MM.1S (cell line): Measurements from ENCODE around the gene ATG101.
A peak's percentile ranks its signal among the peaks of the same experiment; 100 is the strongest.

Experiments
- DNase-seq: peaks from one replicate; pipeline ENCODE4 v3.0.0-alpha.2; 2015
- H2AFZ ChIP-seq: fragments of 300-600 bp; sonication (generic); 2 replicates; pipeline ENCODE4 v1.6.0; 2016; ENCODE audit warnings: antibody characterized with exemption, low read length
- H3F3A ChIP-seq: fragments of 300-600 bp; sonication (generic); 2 replicates; pipeline ENCODE4 v1.6.1; 2016; ENCODE audit warnings: mild to moderate bottlenecking, antibody characterized with exemption, low read length, moderate library complexity, mixed read lengths; ENCODE audit not compliant: insufficient read depth
- H3K27ac ChIP-seq: fragments of 300-600 bp; sonication (generic); 2 replicates; pipeline ENCODE4 v1.5.1; 2016; ENCODE audit warnings: mild to moderate bottlenecking, low read length
- H3K27me3 ChIP-seq: fragments of 300-600 bp; sonication (generic); replicated peaks from 2 replicates; pipeline ENCODE4 v1.6.0; 2016; ENCODE audit warnings: low read length; ENCODE audit not compliant: insufficient read depth
- H3K36me3 ChIP-seq: fragments of 300-600 bp; sonication (generic); replicated peaks from 2 replicates; pipeline ENCODE4 v1.6.1; 2016; ENCODE audit warnings: mild to moderate bottlenecking, low read length, mixed read lengths; ENCODE audit not compliant: insufficient read depth
- H3K4me1 ChIP-seq: fragments of 300-600 bp; sonication (generic); 2 replicates; pipeline ENCODE4 v1.6.1; 2016; ENCODE audit warnings: low read length, mixed read lengths
- H3K4me2 ChIP-seq: fragments of 300-600 bp; sonication (generic); 2 replicates; pipeline ENCODE4 v1.6.0; 2016; ENCODE audit warnings: low read depth, low read length
- H3K4me3 ChIP-seq: fragments of 300-600 bp; sonication (generic); 2 replicates; pipeline ENCODE4 v1.5.1; 2016; ENCODE audit warnings: low read length, mixed read lengths
- H3K79me2 ChIP-seq: fragments of 300-600 bp; sonication (generic); 2 replicates; pipeline ENCODE4 v1.6.1; 2016; ENCODE audit warnings: mixed run types, low read length, mixed read lengths
- H3K9ac ChIP-seq: fragments of 300-600 bp; sonication (generic); 2 replicates; pipeline ENCODE4 v1.6.1; 2016; ENCODE audit warnings: low read length, mixed read lengths
- H3K9me2 ChIP-seq: fragments of 300-600 bp; sonication (generic); replicated peaks from 2 replicates; pipeline ENCODE4 v1.6.1; 2016; ENCODE audit warnings: mild to moderate bottlenecking, low read length, mixed read lengths; ENCODE audit not compliant: insufficient read depth
- H3K9me3 ChIP-seq: fragments of 300-600 bp; sonication (generic); replicated peaks from 2 replicates; pipeline ENCODE4 v1.6.1; 2016; ENCODE audit warnings: mild to moderate bottlenecking, low read length, mixed read lengths; ENCODE audit not compliant: insufficient read depth
- H4K20me1 ChIP-seq: fragments of 300-600 bp; sonication (generic); 2 replicates; pipeline ENCODE4 v1.6.1; 2016; ENCODE audit warnings: mild to moderate bottlenecking, low read length, moderate library complexity, mixed read lengths; ENCODE audit not compliant: insufficient read depth
- EZH2 ChIP-seq: fragments of 300-600 bp; sonication (generic); optimal IDR thresholded peaks from 2 replicates; pipeline ENCODE3; 2017; ENCODE audit warnings: low read depth, mild to moderate bottlenecking, antibody characterized with exemption, low read length, mixed read lengths
- EZH2phosphoT487 ChIP-seq: fragments of 300-600 bp; sonication (generic); IDR thresholded peaks from 2 replicates; pipeline ENCODE4 v1.6.1; 2018; ENCODE audit warnings: antibody characterized with exemption, low read length
- TF ChIP-seq, protein P1 (sequence below): fragments of 300-600 bp; sonication (generic); IDR thresholded peaks from 2 replicates; pipeline ENCODE4 v1.5.1; 2016; ENCODE audit warnings: antibody characterized with exemption, low read length, mixed read lengths

The ATG101 gene

DNA sequence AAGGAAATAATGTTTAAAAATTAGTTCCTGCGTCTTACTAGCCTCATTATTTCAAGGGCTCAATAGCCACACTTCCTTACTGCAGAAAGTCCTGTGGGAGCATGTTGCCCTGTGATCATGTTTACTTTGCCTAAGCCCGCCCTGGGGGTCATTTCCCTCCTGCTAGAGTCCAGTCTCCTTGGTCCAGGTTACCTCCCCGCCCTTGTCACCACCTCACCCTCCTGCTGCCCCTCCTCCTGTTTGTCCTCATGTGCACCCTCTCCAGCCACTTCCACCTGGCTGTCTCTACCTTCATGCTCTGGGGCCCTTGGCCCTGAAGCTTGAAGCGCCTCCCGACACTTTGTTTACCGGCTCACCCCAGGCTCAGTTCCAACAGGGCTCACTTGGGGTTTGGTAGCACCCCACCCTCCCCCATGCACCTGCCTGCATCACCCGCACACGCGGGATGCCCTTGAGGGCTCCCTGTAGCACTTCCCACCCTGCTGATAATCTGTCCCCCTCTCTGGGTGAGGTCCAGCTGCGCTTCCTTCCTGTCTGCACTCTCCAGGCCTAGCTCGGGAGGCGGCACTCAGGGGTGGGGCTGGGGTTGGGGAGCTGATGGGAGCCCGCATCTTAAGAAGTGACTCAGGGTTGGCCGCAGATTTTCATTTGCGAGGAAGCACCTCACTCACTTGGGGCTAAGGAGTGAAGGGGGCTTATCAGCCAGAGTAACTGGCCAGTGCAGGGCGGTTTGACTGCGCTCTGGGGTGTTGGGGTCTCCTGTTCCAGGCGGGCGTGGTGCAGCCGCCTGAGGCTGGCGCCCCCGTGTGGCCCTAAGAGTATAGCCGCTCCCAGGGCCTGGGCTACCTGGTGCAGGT is 49.8 kb downstream of the ATG101 start:
- peak overlapping the region; percentile 35; the same call in 1 of the 2 replicates for H3K4me2 ChIP-seq
- no peaks in the 10 kb centered on the region for H4K20me1 ChIP-seq
- peaks cover 25% of the 10 kb centered on the region for H3F3A ChIP-seq
- H3K9me3 ChIP-seq = no peaks in the 10 kb centered on the region
- no peak for TF ChIP-seq EZH2
- TF ChIP-seq, protein P1, sequence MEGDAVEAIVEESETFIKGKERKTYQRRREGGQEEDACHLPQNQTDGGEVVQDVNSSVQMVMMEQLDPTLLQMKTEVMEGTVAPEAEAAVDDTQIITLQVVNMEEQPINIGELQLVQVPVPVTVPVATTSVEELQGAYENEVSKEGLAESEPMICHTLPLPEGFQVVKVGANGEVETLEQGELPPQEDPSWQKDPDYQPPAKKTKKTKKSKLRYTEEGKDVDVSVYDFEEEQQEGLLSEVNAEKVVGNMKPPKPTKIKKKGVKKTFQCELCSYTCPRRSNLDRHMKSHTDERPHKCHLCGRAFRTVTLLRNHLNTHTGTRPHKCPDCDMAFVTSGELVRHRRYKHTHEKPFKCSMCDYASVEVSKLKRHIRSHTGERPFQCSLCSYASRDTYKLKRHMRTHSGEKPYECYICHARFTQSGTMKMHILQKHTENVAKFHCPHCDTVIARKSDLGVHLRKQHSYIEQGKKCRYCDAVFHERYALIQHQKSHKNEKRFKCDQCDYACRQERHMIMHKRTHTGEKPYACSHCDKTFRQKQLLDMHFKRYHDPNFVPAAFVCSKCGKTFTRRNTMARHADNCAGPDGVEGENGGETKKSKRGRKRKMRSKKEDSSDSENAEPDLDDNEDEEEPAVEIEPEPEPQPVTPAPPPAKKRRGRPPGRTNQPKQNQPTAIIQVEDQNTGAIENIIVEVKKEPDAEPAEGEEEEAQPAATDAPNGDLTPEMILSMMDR = peak; percentile 68
- no peak for TF ChIP-seq EZH2phosphoT487
- peaks cover 42% of the 10 kb centered on the region for H3K4me1 ChIP-seq
- no peak overlapping the region for H3K4me3 ChIP-seq
- no peak overlapping the region for H2AFZ ChIP-seq
- no peak overlapping the region for H3K9ac ChIP-seq
- peak; percentile 30 for DNase-seq
- no peak overlapping the region for H3K27ac ChIP-seq
- H3K27me3 ChIP-seq = peaks cover 41% of the 10 kb centered on the region
- no peaks in the 10 kb centered on the region for H3K79me2 ChIP-seq
- H3K9me2 ChIP-seq = no peaks in the 10 kb centered on the region
- no peaks in the 10 kb centered on the region for H3K36me3 ChIP-seq

DNA sequence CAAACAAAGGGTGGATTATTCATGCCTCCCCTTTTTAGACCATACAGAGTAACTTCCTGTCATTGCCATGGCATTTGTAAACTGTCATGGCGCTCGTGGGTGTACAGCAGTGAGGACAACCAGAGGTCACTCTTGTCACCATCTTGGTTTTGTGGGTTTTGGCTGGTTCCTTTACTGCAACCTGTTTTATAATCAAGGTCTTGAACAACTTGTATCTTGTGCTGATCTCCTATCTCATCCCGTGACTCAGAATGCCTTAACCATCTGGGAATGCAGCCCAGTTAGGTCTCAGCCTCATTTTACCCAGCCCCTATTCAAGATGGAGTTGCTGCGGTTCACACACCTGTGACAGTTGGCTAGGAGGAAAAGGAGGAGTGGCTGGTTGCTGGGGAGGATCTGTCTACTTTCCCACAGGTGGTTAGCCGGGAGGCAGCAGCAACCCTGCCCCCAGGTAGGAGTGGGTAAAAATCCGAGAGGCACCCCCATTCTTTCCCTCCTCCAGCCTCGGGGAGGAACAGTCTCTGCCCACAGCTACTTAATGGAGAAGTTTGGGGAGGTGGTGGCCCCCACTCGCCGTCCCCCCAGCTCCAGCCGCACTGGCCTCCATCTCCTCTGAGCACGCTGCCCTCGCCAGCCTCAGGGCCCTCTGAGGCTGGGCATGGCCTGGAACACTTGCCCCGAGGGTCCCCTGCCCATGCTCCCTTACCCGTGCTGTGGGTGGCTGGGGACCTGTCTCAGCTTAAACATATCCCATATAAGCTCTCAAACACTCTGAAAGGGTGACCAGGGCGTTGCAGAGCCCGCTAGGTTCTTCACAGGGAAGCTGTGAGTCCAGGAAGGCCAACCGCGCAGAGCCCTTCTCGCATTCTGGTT is 51.4 kb downstream of the ATG101 start:
- no peak overlapping the region for H3K4me3 ChIP-seq
- H3K9ac ChIP-seq = no peak overlapping the region
- peaks cover 37% of the 10 kb centered on the region for H3K4me1 ChIP-seq
- H3K79me2 ChIP-seq = no peaks in the 10 kb centered on the region
- no peak overlapping the region for H3K27ac ChIP-seq
- H3K27me3 ChIP-seq = peaks cover 56% of the 10 kb centered on the region
- no peak for DNase-seq
- H4K20me1 ChIP-seq = no peaks in the 10 kb centered on the region
- TF ChIP-seq EZH2phosphoT487 = no peak
- TF ChIP-seq EZH2 = no peak
- TF ChIP-seq, protein P1 = no peak
- no peaks in the 10 kb centered on the region for H3K9me3 ChIP-seq
- H3K4me2 ChIP-seq = no peak overlapping the region
- H3K36me3 ChIP-seq = no peaks in the 10 kb centered on the region
- H3K9me2 ChIP-seq = no peaks in the 10 kb centered on the region
- no peak overlapping the region for H2AFZ ChIP-seq
- peaks cover 25% of the 10 kb centered on the region for H3F3A ChIP-seq

DNA sequence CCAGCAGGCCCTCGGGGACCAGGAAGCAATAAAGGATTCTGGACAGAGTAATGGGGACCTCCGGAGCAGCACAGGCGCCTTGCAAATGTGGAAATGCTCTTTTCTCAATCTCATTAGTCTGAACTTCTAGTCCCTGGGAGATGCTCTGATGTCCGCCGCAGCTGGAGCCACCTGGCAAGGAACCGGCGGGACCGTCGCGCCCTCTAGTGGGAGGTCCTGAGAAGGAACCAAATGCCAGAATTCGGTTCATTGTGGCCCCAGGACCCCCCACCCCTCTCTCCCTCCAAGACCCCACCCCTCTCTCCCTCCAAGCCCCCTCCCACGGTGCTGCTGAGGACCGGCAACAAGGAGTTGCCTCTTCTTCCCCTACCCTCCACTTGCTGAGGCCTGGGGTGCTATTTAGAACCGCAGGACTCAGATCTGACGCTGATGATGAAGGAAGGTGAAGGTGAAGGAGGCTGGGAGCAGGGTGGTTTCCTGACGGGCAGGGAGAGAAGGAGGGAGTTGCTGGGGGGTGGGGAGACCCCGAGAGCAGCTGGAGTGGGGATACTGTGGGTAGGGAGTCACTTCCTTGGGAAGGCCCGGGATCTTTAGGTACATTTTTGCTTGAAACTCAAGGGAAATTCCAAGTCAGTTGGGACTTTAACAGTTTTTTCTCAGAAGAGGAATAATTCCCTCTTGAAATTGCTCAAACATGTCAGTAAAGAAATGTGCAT is 52.2 kb downstream of the ATG101 start:
- H3K4me1 ChIP-seq = peaks cover 32% of the 10 kb centered on the region
- H3K9me3 ChIP-seq = no peaks in the 10 kb centered on the region
- peaks cover 64% of the 10 kb centered on the region for H3K27me3 ChIP-seq
- no peak overlapping the region for H3K27ac ChIP-seq
- TF ChIP-seq EZH2 (no peak), EZH2phosphoT487 (no peak)
- TF ChIP-seq, protein P1 = peak; percentile 79
- H3K79me2 ChIP-seq = no peaks in the 10 kb centered on the region
- H3K36me3 ChIP-seq = no peaks in the 10 kb centered on the region
- no peak overlapping the region for H2AFZ ChIP-seq
- H3F3A ChIP-seq = peaks cover 21% of the 10 kb centered on the region
- peak; percentile 51 for DNase-seq
- H3K4me3 ChIP-seq = no peak overlapping the region
- H3K4me2 ChIP-seq = no peak overlapping the region
- H3K9me2 ChIP-seq = no peaks in the 10 kb centered on the region
- no peaks in the 10 kb centered on the region for H4K20me1 ChIP-seq
- H3K9ac ChIP-seq = no peak overlapping the region
